Measurements from ENCODE around the gene STAT6.

DNA sequence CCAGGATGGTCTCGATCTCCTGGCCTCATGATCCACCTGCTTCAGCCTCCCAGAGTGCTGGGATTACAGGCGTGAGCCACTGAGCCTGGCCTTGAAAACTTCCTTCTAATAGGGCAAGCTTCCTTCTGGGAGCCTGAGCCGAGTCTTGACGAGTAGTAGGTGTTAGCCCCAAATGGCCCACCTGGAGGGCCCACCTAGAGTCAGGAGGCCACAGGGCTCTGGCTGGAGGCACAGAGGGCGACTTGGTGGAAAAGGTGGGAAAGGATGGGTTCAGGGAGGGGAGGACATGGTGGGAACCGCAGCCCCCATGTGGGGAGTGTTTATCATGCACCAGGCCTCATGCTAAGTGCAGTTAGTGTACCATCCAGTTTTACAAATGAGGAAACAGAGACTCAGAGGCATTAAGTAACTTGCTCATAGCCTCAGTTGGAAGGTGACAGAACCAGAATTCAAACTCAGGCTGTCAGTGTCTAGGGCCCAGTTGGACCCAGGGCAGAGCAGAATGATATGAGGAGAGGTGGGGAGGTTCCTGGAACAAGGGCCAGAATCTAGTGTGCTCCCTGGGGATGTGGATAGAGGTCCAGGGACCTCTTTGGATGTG, 39.3 kb upstream of the STAT6 start:
- TF ChIP-seq, protein P1, sequence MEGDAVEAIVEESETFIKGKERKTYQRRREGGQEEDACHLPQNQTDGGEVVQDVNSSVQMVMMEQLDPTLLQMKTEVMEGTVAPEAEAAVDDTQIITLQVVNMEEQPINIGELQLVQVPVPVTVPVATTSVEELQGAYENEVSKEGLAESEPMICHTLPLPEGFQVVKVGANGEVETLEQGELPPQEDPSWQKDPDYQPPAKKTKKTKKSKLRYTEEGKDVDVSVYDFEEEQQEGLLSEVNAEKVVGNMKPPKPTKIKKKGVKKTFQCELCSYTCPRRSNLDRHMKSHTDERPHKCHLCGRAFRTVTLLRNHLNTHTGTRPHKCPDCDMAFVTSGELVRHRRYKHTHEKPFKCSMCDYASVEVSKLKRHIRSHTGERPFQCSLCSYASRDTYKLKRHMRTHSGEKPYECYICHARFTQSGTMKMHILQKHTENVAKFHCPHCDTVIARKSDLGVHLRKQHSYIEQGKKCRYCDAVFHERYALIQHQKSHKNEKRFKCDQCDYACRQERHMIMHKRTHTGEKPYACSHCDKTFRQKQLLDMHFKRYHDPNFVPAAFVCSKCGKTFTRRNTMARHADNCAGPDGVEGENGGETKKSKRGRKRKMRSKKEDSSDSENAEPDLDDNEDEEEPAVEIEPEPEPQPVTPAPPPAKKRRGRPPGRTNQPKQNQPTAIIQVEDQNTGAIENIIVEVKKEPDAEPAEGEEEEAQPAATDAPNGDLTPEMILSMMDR (tag by site-specific recombination; IDR thresholded peaks at IDR 0.05): no peak
- no peak for TF ChIP-seq KLF17 (tag by site-specific recombination; IDR thresholded peaks at IDR 0.05)
- TF ChIP-seq ZNF785 (tag by site-specific recombination; IDR thresholded peaks at IDR 0.05): no peak
- TF ChIP-seq ZFP37 (tag by site-specific recombination; IDR thresholded peaks at IDR 0.05): no peak
- TF ChIP-seq ZNF19 (tag by site-specific recombination; IDR thresholded peaks at IDR 0.05; ENCODE audit: low read depth): no peak
- no peak for TF ChIP-seq ZNF629 (tag by site-specific recombination; IDR thresholded peaks at IDR 0.05)
- TF ChIP-seq ZBTB1 (tag by site-specific recombination; IDR thresholded peaks at IDR 0.05): no peak
